ENCODE measurements around the gene INPP4B. TPM values are rescaled to one million over a fixed set of nuclear protein-coding genes. Genes with fewer than 3 reads are reported as not detected.

The INPP4B gene
- total and polyA plus RNA-seq, 9 donors: 1.7 to 14.7 (median 10.7) TPM

DNA sequence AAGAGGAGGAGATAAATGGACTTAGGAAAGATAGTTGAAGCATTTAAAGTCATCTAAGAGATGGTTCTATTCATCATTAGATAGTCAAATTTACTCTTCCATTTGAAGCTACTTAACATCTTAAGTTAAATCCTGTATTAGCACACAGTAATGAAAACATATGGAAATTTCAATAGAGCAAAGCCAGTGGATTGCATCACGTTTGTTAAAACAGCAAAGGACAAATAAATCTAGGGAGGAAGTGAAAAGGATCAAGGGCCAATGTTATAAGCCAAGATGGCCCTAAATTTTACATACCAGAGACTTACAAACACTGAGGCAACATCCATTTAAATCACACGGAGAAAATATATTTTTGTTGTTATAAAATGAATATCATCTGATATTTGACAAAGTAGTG is 602.8 kb downstream of the INPP4B start:
- no peak for TF ChIP-seq POLR2A (IDR thresholded peaks at IDR 0.05)
- no peak for TF ChIP-seq EP300 (IDR thresholded peaks at IDR 0.05)
- TF ChIP-seq, protein P1, sequence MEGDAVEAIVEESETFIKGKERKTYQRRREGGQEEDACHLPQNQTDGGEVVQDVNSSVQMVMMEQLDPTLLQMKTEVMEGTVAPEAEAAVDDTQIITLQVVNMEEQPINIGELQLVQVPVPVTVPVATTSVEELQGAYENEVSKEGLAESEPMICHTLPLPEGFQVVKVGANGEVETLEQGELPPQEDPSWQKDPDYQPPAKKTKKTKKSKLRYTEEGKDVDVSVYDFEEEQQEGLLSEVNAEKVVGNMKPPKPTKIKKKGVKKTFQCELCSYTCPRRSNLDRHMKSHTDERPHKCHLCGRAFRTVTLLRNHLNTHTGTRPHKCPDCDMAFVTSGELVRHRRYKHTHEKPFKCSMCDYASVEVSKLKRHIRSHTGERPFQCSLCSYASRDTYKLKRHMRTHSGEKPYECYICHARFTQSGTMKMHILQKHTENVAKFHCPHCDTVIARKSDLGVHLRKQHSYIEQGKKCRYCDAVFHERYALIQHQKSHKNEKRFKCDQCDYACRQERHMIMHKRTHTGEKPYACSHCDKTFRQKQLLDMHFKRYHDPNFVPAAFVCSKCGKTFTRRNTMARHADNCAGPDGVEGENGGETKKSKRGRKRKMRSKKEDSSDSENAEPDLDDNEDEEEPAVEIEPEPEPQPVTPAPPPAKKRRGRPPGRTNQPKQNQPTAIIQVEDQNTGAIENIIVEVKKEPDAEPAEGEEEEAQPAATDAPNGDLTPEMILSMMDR (IDR thresholded peaks at IDR 0.05): no peak
- Histone ChIP-seq H3K36me3 (no peaks in the 10 kb centered on the region), H3K4me1 (ENCODE audit: insufficient read depth) (no peaks in the 10 kb centered on the region), H3K27ac (no peak overlapping the region), H3K27me3 (no peaks in the 10 kb centered on the region), H3K4me3 (no peak overlapping the region), H3K9me3 (no peaks in the 10 kb centered on the region)
- no peak for DNase-seq
- 32 to 53% (median 49%) methylated on average over 2 of the region's 2 CpGs for WGBS, 3 donors
- intact Hi-C loops (cut with DNase I): no loop called here

DNA sequence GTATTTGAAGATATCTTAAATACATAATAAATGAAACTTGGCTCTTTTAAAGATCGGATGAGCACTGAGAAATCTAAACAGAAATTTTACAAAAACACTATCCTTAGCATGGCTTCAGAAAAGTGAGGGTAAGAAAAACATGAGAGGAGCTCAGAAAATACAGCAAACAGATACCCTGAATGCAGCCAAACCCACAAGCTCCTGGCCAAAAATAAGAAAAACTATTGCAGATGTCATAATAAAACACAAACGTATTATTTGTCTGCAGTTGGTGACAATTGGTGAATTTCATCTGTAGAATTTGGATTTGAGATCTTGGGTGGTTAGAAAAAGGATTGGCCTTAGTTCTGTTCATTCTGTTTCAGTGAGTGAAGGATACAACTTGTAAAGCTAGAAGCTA is 603.9 kb downstream of the INPP4B start:
- 7 to 16% (median 10%) methylated on average over 2 of the region's 2 CpGs for WGBS, 3 donors

DNA sequence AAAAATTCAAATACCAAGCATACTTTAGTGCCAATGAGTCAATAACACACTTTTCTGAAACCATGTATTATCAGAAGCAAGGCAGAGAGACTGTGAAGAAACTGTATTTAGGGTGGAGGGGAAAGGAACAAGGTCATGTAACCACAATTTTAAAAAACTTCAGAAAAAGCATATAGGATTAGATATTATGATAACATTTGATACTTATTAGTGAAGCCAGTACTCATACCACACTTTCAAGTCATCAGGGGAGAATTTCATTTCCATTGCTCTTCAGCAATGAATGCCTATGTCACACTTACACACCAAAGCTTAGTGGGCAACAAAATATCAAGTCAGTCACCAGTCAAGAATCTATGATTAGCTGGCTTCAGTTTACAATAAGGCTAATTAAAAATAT is 607.5 kb downstream of the INPP4B start:
- Histone ChIP-seq H3K4me3 (no peak overlapping the region), H3K36me3 (no peaks in the 10 kb centered on the region), H3K27me3 (no peaks in the 10 kb centered on the region), H3K27ac (no peak overlapping the region), H3K4me1 (ENCODE audit: insufficient read depth) (no peaks in the 10 kb centered on the region), H3K9me3 (no peaks in the 10 kb centered on the region)
- TF ChIP-seq, protein P1 (IDR thresholded peaks at IDR 0.05): no peak
- TF ChIP-seq EP300 (IDR thresholded peaks at IDR 0.05) (no peak), POLR2A (IDR thresholded peaks at IDR 0.05) (no peak)
- no peak for DNase-seq
- intact Hi-C loops (cut with DNase I): no loop called here

More for the DNA sequence above, 603.9 kb downstream of the INPP4B start:
- Histone ChIP-seq H3K9me3 (no peaks in the 10 kb centered on the region), H3K27me3 (no peaks in the 10 kb centered on the region), H3K4me3 (no peak overlapping the region), H3K36me3 (no peaks in the 10 kb centered on the region), H3K27ac (no peak overlapping the region), H3K4me1 (ENCODE audit: insufficient read depth) (no peaks in the 10 kb centered on the region)
- intact Hi-C loops (cut with DNase I): no loop called here
- TF ChIP-seq, protein P1 (IDR thresholded peaks at IDR 0.05): no peak
- TF ChIP-seq POLR2A (IDR thresholded peaks at IDR 0.05) (no peak), EP300 (IDR thresholded peaks at IDR 0.05) (no peak)
- no peak for DNase-seq

DNA sequence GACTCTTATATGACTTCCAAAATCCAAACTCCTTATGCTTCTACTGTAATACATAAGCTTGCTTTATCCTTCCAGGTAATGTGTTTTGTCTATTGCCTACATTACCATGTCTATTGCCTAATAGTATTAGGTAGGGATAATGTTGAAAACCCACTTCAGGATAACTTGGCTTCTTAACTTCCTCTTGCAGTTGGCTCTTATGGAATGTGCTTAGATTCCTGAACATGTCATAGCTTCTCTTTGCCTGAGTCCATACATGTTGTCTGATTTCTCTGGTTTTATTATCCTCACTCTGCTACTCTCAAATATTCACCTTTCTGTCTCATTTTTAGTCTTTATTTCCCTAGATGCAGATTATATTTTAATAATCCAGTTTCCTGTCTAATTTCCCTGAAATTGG is 609.8 kb downstream of the INPP4B start:
- no peak overlapping the region for H3K27ac ChIP-seq
- no peak for TF ChIP-seq POLR2A (IDR thresholded peaks at IDR 0.05)
- no peak for TF ChIP-seq EP300 (IDR thresholded peaks at IDR 0.05)
- TF ChIP-seq, protein P1 (IDR thresholded peaks at IDR 0.05): no peak
- no peaks in the 10 kb centered on the region for H3K9me3 ChIP-seq

DNA sequence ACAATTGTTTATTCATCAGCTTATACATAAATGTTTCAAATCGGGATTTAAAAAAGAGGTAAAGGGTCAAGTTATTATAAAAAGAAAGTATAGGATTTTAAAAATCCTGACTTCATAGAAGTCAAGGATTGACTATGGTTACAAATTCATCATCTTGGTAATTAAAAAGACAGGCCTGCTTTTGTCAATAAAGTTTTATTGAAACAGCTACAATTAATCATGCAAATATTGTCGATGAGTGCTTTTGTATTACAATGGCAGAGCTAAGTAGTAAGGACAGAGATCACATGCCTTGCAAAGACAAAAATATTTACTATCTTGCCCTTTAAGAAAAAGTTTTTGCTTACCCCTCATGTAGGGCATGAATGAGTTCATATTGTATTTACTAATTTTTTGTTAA is 614.3 kb downstream of the INPP4B start:
- peaks cover 2% of the 10 kb centered on the region for H3K27me3 ChIP-seq
- TF ChIP-seq, protein P1 (IDR thresholded peaks at IDR 0.05): no peak
- no peak for TF ChIP-seq POLR2A (IDR thresholded peaks at IDR 0.05)
- TF ChIP-seq EP300 (IDR thresholded peaks at IDR 0.05): no peak
- WGBS, 3 donors: 94 to 99% (median 95%) methylated on average over 2 of the region's 2 CpGs
- no peak overlapping the region for H3K27ac ChIP-seq
- intact Hi-C loops (cut with DNase I): no loop called here
- DNase-seq: no peak
- no peaks in the 10 kb centered on the region for H3K9me3 ChIP-seq
- no peak overlapping the region for H3K4me3 ChIP-seq
- H3K4me1 ChIP-seq (ENCODE audit: insufficient read depth): no peaks in the 10 kb centered on the region
- no peaks in the 10 kb centered on the region for H3K36me3 ChIP-seq

More for the DNA sequence above, 609.8 kb downstream of the INPP4B start:
- Histone ChIP-seq H3K27me3 (no peaks in the 10 kb centered on the region), H3K36me3 (no peaks in the 10 kb centered on the region), H3K4me3 (no peak overlapping the region), H3K4me1 (ENCODE audit: insufficient read depth) (no peaks in the 10 kb centered on the region)
- no peak for DNase-seq
- intact Hi-C loops (cut with DNase I): no loop called here

Measured in ovary (tissue), 9 donors.